Esophagus (tissue), 2 donors: ENCODE results near the gene NR1H4. TPM values are rescaled to one million over a fixed set of nuclear protein-coding genes. Genes with fewer than 3 reads are reported as not detected.
"Not testable (repeated sequence)": the region's sequence is repeated elsewhere in the genome, so short reads cannot be mapped to it uniquely, and the experiment has no call there.

Experiments used
- H3K27ac ChIP-seq, 2 donors: one replicate each; pipeline ENCODE4 v1.5.1; 2013; ENCODE audit warnings: low read depth in 2 of 2, mild to moderate bottlenecking in 2 of 2, inconsistent platforms in 1 of 2, low read length in 1 of 2, moderate library complexity in 1 of 2
- H3K27me3 ChIP-seq, 2 donors: one replicate each; pipeline ENCODE4 v1.6.1; 2013; ENCODE audit warnings: low read length in 2 of 2, control low read depth in 1 of 2, mild to moderate bottlenecking in 1 of 2; ENCODE audit not compliant: insufficient read depth in 2 of 2, control insufficient read depth in 1 of 2
- H3K36me3 ChIP-seq, 2 donors: one replicate each; pipeline ENCODE4 v1.6.1; 2013; ENCODE audit warnings: low read length in 1 of 2; ENCODE audit not compliant: control insufficient read depth in 2 of 2, insufficient read depth in 2 of 2
- H3K4me1 ChIP-seq, 2 donors: one replicate each; pipeline ENCODE4 v1.6.1; 2013; ENCODE audit warnings: low read length in 1 of 2; ENCODE audit not compliant: control insufficient read depth in 2 of 2, insufficient read depth in 2 of 2
- H3K4me3 ChIP-seq, 2 donors: one replicate each; pipeline ENCODE4 v1.5.1; 2013; ENCODE audit warnings: low read length in 2 of 2, mild to moderate bottlenecking in 2 of 2, low read depth in 1 of 2, moderate library complexity in 1 of 2
- H3K9me3 ChIP-seq, 2 donors: one replicate each; pipeline ENCODE4 v1.6.1; 2013; ENCODE audit warnings: mild to moderate bottlenecking in 2 of 2, low read depth in 1 of 2, low read length in 1 of 2, moderate library complexity in 1 of 2; ENCODE audit not compliant: control insufficient read depth in 2 of 2, insufficient read depth in 1 of 2
- WGBS, 2 donors: extraction: QIAGEN DNeasy Blood & Tissue Kit; methylation state at CpG; one replicate each; pipeline ENCODE4 v1.1.7; 2013; 5-methylcytosine and 5-hydroxymethylcytosine counted together
- polyA plus RNA-seq, 2 donors: library from polyadenylated mRNA; stranded (reverse); fragments of 200-250 nt; gene quantifications; one replicate each; pipeline ENCODE4 v1.2.3, GENCODE V29; 2013
- donor health status: healthy with polysubstance abuse.
- donor health status: Bipolar disorder and iron deficiency.

Gene NR1H4
- polyA plus RNA-seq, 2 donors: 0.04 to 0.08 TPM

- H3K36me3 ChIP-seq, H3K27me3 ChIP-seq, H3K27ac ChIP-seq, H3K9me3 ChIP-seq, H3K4me3 ChIP-seq, H3K4me1 ChIP-seq: not testable (repeated sequence)
- WGBS, 2 donors: 70 to 85% methylated on average over 1 of the region's 1 CpG
Observed at GRCh38 chr12:100602997-100603396, 129.3 kb downstream of the NR1H4 start.

- H3K4me3 ChIP-seq: no peak overlapping the region
- no peak overlapping the region for H3K27ac ChIP-seq
- no peaks in the 10 kb centered on the region for H3K9me3 ChIP-seq
- no peaks in the 10 kb centered on the region for H3K36me3 ChIP-seq
- H3K4me1 ChIP-seq: no peaks in the 10 kb centered on the region
- no peaks in the 10 kb centered on the region for H3K27me3 ChIP-seq
- 82 to 85% methylated on average over 1 of the region's 1 CpG for WGBS, 2 donors
Observed at GRCh38 chr12:100608776-100609175, 135.1 kb downstream of the NR1H4 start.

GRCh38 chr12:100610666-100611430, 137.2 kb downstream of the NR1H4 start:
- H3K27ac ChIP-seq: no peak overlapping the region
- WGBS, 2 donors: 76 to 84% methylated on average over 4 of the region's 4 CpGs
- no peak overlapping the region for H3K4me3 ChIP-seq
- no peaks in the 10 kb centered on the region for H3K4me1 ChIP-seq
- H3K9me3 ChIP-seq: no peaks in the 10 kb centered on the region
- H3K36me3 ChIP-seq: no peaks in the 10 kb centered on the region
- H3K27me3 ChIP-seq: no peaks in the 10 kb centered on the region

- Histone ChIP-seq H3K4me3 (no peak overlapping the region), H3K27me3 (no peaks in the 10 kb centered on the region), H3K27ac (no peak overlapping the region)
Observed at GRCh38 chr12:100612606-100613005, 138.9 kb downstream of the NR1H4 start.

More at GRCh38 chr12:100612606-100613005, 138.9 kb downstream of the NR1H4 start:
- 90 to 91% methylated on average over 3 of the region's 3 CpGs for WGBS, 2 donors
- H3K9me3 ChIP-seq: no peaks in the 10 kb centered on the region
- H3K36me3 ChIP-seq: no peaks in the 10 kb centered on the region
- H3K4me1 ChIP-seq: no peaks in the 10 kb centered on the region

Other genes starting within 250 kb of the NR1H4 start
- gene DEPDC4, start 206.8 kb upstream of the NR1H4 start, polyA plus RNA-seq: under 1 TPM; 0.59 to 0.68 TPM
- gene SCYL2, start 206.7 kb upstream of the NR1H4 start, polyA plus RNA-seq: 10 to 100 TPM; 10.3 to 13.7 TPM
- gene SLC17A8, start 116.8 kb upstream of the NR1H4 start, polyA plus RNA-seq: not detected
- 1 to 10 TPM; 1.0 to 1.1 TPM for gene GAS2L3, start 99.8 kb downstream of the NR1H4 start, polyA plus RNA-seq